HepG2 (cell line): ENCODE results near the gene DNAJC4. TPM values are rescaled to one million over a fixed set of nuclear protein-coding genes. Genes with fewer than 3 reads are reported as not detected.

Experiments used
- FOSL2 ChIP-seq: sonication (generic); formaldehyde crosslinking; IDR thresholded peaks from 2 replicates; pipeline ENCODE4 v1.4.0; 2020; ENCODE audit warnings: missing genetic modification reagents
- IRF2 ChIP-seq: IDR thresholded peaks from 2 replicates; pipeline ENCODE4 v1.6.1; 2018; ENCODE audit warnings: missing genetic modification reagents, missing compliant biosample characterization
- ISL2 ChIP-seq: sonication (generic); formaldehyde crosslinking; IDR thresholded peaks from 2 replicates; pipeline ENCODE4 v1.5.0; 2020; ENCODE audit warnings: missing genetic modification reagents
- KDM6A ChIP-seq: IDR thresholded peaks from 2 replicates; pipeline ENCODE4 v1.6.1; 2016; ENCODE audit warnings: low read depth
- RELA ChIP-seq: sonication (generic); formaldehyde crosslinking; IDR thresholded peaks from 2 replicates; pipeline ENCODE4 v1.4.0; 2020; ENCODE audit warnings: missing genetic modification reagents
- SALL1 ChIP-seq: sonication (generic); formaldehyde crosslinking; IDR thresholded peaks from 2 replicates; pipeline ENCODE4 v1.8.0; 2022; ENCODE audit warnings: mild to moderate bottlenecking, missing genetic modification reagents
- YEATS2 ChIP-seq: sonication (generic); formaldehyde crosslinking; IDR thresholded peaks from 2 replicates; pipeline ENCODE4 v1.4.0; 2020; ENCODE audit warnings: missing genetic modification reagents, borderline replicate concordance
- ZBTB20 ChIP-seq: sonication (generic); formaldehyde crosslinking; IDR thresholded peaks from 2 replicates; pipeline ENCODE4 v1.8.1; 2023; ENCODE audit warnings: missing genetic modification reagents, low read depth, mild to moderate bottlenecking, borderline replicate concordance
- ZC3H4 ChIP-seq: sonication (generic); formaldehyde crosslinking; IDR thresholded peaks from 2 replicates; pipeline ENCODE4 v1.4.0; 2020; ENCODE audit warnings: missing genetic modification reagents, borderline replicate concordance
- ZNF136 ChIP-seq: sonication (generic); formaldehyde crosslinking; IDR thresholded peaks from 2 replicates; pipeline ENCODE4 v1.8.1; 2022; ENCODE audit warnings: low read depth, mild to moderate bottlenecking, moderate library complexity, missing genetic modification reagents
- ZNF501 ChIP-seq: sonication (generic); formaldehyde crosslinking; IDR thresholded peaks from 2 replicates; pipeline ENCODE4 v1.5.1; 2020; ENCODE audit warnings: mild to moderate bottlenecking, moderate library complexity, missing genetic modification reagents
- ZNF557 ChIP-seq: sonication (generic); formaldehyde crosslinking; IDR thresholded peaks from 2 replicates; pipeline ENCODE4 v1.4.0; 2020; ENCODE audit warnings: missing genetic modification reagents
- ZNF850 ChIP-seq: sonication (generic); formaldehyde crosslinking; conservative IDR thresholded peaks from 2 replicates; pipeline ENCODE4 v1.9.0; 2021; ENCODE audit warnings: mild to moderate bottlenecking, missing genetic modification reagents
- ZSCAN20 ChIP-seq: sonication (generic); formaldehyde crosslinking; IDR thresholded peaks from 2 replicates; pipeline ENCODE4 v1.4.0; 2020; ENCODE audit warnings: missing genetic modification reagents, mild to moderate bottlenecking, borderline replicate concordance
- ZSCAN30 ChIP-seq: sonication (generic); formaldehyde crosslinking; IDR thresholded peaks from 2 replicates; pipeline ENCODE4 v1.5.0; 2020; ENCODE audit warnings: mild to moderate bottlenecking, missing genetic modification reagents
- ZZZ3 ChIP-seq: sonication (generic); formaldehyde crosslinking; IDR thresholded peaks from 2 replicates; pipeline ENCODE4 v1.4.0; 2020; ENCODE audit warnings: missing genetic modification reagents, mild to moderate bottlenecking, borderline replicate concordance
- polyA plus RNA-seq, 8 experiments: library from polyadenylated mRNA; depleted of rRNA in 3 of 8; stranded (reverse) in 7 of 8; unstranded in 1 of 8; fragments of >200 nt; fragmentation: Illumina TruSeq in 4 of 8; extraction: Trizol in 4 of 8; gene quantifications; 2 replicates each; pipeline versions ENCODE4 v1.2.1 to v1.2.3, GENCODE V29; 2011 to 2016; ENCODE audit warnings: low read depth in 4 of 8, missing spikeins in 1 of 8, mixed read lengths in 1 of 8; ENCODE audit not compliant: insufficient read depth in 1 of 8
- total RNA-seq, 5 experiments: library from RNA; depleted of rRNA; stranded (reverse); fragments of >200 nt; fragmentation: Illumina TruSeq; extraction: Trizol; gene quantifications; 2 replicates each; pipeline ENCODE4 v1.2.3, GENCODE V29; 2016; ENCODE audit warnings: low read depth in 1 of 5
- TF ChIP-seq, protein P1 (sequence below): sonication (generic); formaldehyde crosslinking; IDR thresholded peaks from 2 replicates; pipeline ENCODE4 v1.4.0; 2020; ENCODE audit warnings: missing genetic modification reagents
- TF ChIP-seq, protein P2 (sequence below): sonication (generic); formaldehyde crosslinking; IDR thresholded peaks from 2 replicates; pipeline ENCODE4 v1.9.0; 2022; ENCODE audit warnings: missing genetic modification reagents, mild to moderate bottlenecking, borderline replicate concordance
- TF ChIP-seq, protein P3 (sequence below): sonication (generic); formaldehyde crosslinking; IDR thresholded peaks from 2 replicates; pipeline ENCODE4 v1.4.0; 2020; ENCODE audit warnings: missing genetic modification reagents
- TF ChIP-seq, protein P4 (sequence below): sonication (generic); formaldehyde crosslinking; conservative IDR thresholded peaks from 2 replicates; pipeline ENCODE4 v1.4.0; 2020; ENCODE audit warnings: missing genetic modification reagents
- TF ChIP-seq, protein P5 (sequence below): sonication (generic); formaldehyde crosslinking; IDR thresholded peaks from 2 replicates; pipeline ENCODE4 v1.8.0; 2022; ENCODE audit warnings: mild to moderate bottlenecking, missing genetic modification reagents; ENCODE audit not compliant: insufficient replicate concordance

The DNAJC4 gene
- total and polyA plus RNA-seq, 2 of the 13 experiments (the other 11 are each of a cell fraction or from before 2014, with no cell fraction given): 10.3 to 60.8 TPM

DNA sequence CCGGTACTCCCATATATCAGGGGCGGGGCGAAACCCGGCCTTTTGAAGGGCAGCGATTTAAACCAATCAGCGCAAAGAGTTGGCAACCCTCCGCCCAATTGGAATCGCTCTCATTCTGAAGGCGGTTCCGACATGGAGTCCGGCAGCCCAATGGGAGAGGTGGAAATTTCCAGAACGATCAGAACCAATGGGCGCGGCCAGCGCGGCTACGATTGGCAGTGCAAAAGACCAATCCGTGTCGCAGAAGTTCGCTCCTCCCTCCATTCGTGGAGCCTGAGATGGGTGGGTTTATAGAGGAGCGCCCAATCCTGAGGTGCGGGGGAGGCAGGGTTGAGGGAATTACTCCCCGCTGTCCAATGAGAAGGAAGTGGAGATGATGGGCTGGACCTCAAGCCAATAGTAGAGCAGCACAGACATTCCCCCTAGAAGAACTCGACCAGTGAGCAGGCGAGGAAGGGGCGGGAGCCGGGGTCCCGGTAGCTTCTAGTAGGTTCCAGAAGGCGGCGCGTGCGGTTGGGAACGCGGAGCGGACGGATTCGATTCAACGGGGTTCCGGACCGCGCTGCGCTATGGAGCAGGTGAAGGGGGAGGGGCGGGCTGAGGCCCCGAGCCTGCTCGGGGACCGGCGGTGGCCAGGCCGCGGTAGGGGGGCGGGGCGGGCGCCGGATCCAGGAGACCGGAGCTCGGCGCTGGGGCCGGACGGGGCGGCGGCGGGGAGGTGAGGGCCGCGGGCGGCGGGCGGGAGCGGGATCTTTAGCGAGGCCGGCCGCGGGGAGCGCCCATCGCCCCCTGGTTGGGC lies 44.5 kb upstream of the DNAJC4 start, which contains the start of gene STIP1 (continued):
- TF ChIP-seq, protein P1, sequence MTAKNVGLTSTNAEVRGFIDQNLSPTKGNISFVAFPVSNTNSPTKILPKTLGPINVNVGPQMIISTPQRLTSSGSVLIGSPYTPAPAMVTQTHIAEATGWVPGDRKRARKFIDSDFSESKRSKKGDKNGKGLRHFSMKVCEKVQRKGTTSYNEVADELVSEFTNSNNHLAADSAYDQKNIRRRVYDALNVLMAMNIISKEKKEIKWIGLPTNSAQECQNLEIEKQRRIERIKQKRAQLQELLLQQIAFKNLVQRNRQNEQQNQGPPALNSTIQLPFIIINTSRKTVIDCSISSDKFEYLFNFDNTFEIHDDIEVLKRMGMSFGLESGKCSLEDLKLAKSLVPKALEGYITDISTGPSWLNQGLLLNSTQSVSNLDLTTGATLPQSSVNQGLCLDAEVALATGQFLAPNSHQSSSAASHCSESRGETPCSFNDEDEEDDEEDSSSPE: peak; percentile 85
- TF ChIP-seq KDM6A (CRISPR knock-in tag) (no peak), RELA (CRISPR knock-in tag) (peak; percentile 37; the same call in 1 of the 2 replicates), ZNF501 (CRISPR knock-in tag) (no peak), ZNF136 (CRISPR knock-in tag) (0 out of 2 replicates have a peak, but pooled peaks have one; percentile 16), ISL2 (peak; percentile 45), IRF2 (peak; percentile 59; the same call in 1 of the 2 replicates), FOSL2 (CRISPR knock-in tag) (0 out of 2 replicates have a peak, but pooled peaks have one; percentile 15), ZBTB20 (CRISPR knock-in tag) (0 out of 2 replicates have a peak, but pooled peaks have one; percentile 49), ZZZ3 (no peak; the same call in 1 of the 2 replicates), ZNF557 (CRISPR knock-in tag) (peak; percentile 72; the same call in 1 of the 2 replicates), YEATS2 (CRISPR knock-in tag) (peak; percentile 38; the same call in 1 of the 2 replicates), ZNF850 (CRISPR knock-in tag) (no peak), ZC3H4 (no peak), ZSCAN30 (CRISPR knock-in tag) (no peak), SALL1 (CRISPR knock-in tag) (peak; percentile 46), ZSCAN20 (0 out of 2 replicates have a peak, but pooled peaks have one; percentile 49)
- TF ChIP-seq, protein P2, sequence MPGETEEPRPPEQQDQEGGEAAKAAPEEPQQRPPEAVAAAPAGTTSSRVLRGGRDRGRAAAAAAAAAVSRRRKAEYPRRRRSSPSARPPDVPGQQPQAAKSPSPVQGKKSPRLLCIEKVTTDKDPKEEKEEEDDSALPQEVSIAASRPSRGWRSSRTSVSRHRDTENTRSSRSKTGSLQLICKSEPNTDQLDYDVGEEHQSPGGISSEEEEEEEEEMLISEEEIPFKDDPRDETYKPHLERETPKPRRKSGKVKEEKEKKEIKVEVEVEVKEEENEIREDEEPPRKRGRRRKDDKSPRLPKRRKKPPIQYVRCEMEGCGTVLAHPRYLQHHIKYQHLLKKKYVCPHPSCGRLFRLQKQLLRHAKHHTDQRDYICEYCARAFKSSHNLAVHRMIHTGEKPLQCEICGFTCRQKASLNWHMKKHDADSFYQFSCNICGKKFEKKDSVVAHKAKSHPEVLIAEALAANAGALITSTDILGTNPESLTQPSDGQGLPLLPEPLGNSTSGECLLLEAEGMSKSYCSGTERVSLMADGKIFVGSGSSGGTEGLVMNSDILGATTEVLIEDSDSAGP: peak; percentile 57; the same call in 1 of the 2 replicates
- TF ChIP-seq, protein P3, sequence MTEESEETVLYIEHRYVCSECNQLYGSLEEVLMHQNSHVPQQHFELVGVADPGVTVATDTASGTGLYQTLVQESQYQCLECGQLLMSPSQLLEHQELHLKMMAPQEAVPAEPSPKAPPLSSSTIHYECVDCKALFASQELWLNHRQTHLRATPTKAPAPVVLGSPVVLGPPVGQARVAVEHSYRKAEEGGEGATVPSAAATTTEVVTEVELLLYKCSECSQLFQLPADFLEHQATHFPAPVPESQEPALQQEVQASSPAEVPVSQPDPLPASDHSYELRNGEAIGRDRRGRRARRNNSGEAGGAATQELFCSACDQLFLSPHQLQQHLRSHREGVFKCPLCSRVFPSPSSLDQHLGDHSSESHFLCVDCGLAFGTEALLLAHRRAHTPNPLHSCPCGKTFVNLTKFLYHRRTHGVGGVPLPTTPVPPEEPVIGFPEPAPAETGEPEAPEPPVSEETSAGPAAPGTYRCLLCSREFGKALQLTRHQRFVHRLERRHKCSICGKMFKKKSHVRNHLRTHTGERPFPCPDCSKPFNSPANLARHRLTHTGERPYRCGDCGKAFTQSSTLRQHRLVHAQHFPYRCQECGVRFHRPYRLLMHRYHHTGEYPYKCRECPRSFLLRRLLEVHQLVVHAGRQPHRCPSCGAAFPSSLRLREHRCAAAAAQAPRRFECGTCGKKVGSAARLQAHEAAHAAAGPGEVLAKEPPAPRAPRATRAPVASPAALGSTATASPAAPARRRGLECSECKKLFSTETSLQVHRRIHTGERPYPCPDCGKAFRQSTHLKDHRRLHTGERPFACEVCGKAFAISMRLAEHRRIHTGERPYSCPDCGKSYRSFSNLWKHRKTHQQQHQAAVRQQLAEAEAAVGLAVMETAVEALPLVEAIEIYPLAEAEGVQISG (CRISPR knock-in tag): peak; percentile 49; the same call in 1 of the 2 replicates
- TF ChIP-seq, protein P4, sequence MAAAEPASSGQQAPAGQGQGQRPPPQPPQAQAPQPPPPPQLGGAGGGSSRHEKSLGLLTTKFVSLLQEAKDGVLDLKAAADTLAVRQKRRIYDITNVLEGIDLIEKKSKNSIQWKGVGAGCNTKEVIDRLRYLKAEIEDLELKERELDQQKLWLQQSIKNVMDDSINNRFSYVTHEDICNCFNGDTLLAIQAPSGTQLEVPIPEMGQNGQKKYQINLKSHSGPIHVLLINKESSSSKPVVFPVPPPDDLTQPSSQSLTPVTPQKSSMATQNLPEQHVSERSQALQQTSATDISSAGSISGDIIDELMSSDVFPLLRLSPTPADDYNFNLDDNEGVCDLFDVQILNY (CRISPR knock-in tag): peak; percentile 78
- TF ChIP-seq, protein P5, sequence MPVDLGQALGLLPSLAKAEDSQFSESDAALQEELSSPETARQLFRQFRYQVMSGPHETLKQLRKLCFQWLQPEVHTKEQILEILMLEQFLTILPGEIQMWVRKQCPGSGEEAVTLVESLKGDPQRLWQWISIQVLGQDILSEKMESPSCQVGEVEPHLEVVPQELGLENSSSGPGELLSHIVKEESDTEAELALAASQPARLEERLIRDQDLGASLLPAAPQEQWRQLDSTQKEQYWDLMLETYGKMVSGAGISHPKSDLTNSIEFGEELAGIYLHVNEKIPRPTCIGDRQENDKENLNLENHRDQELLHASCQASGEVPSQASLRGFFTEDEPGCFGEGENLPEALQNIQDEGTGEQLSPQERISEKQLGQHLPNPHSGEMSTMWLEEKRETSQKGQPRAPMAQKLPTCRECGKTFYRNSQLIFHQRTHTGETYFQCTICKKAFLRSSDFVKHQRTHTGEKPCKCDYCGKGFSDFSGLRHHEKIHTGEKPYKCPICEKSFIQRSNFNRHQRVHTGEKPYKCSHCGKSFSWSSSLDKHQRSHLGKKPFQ (CRISPR knock-in tag): peak; percentile 0
